ENCODE results near the gene CYTH1. TPM values are rescaled to one million over a fixed set of nuclear protein-coding genes. Genes with fewer than 3 reads are reported as not detected.

Gene CYTH1
- total and polyA plus RNA-seq, 10 of the 15 experiments (the other 5 are each of a cell fraction or from before 2014, with no cell fraction given), result 6.6 to 188 (median 145) TPM

DNA sequence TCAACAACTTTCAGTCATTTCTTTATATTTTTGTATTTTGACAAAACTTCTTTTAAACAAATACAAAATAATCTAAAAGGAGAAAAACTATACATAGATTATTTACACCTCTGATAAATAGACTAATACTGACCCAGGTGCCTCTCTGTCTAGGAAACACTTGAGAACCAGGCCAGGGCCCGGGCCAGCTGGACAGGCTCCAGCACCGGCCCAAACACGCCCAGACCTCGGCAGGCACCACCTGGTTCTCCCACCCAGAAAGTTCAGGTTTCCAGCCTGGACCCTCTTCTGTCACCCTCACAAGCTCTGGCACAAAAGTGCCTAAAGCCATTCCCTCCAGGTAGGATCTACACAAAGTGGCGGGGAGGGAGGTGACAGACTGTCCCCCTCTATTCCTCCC, 107.9 kb downstream of the CYTH1 start:
- H3K4me1 ChIP-seq (ENCODE audit: control insufficient read depth, insufficient read depth, low read length), result no peaks in the 10 kb centered on the region
- no peaks in the 10 kb centered on the region for H3K79me2 ChIP-seq (ENCODE audit: control insufficient read depth, insufficient read depth, low read length)
- no peak overlapping the region for H3K9ac ChIP-seq (ENCODE audit: control insufficient read depth, insufficient read depth, low read length)
- no peak overlapping the region for H3K4me3 ChIP-seq
- H3K27ac ChIP-seq (ENCODE audit: control insufficient read depth, insufficient read depth), result no peak overlapping the region
- no peaks in the 10 kb centered on the region for H4K20me1 ChIP-seq (ENCODE audit: control insufficient read depth, insufficient read depth)
- DNase-seq (ENCODE audit: low read depth, low spot score), result no peak
- POLR2A ChIA-PET, result no interaction called here
- in situ Hi-C loops (cut with MboI) (no loop called here), intact Hi-C loops (cut with micrococcal nuclease; ENCODE audit: unreplicated experiment) (no loop called here)
- peaks cover 32 to 44% of the 10 kb centered on the region in 2 experiments for H3K36me3 ChIP-seq (ENCODE audit: control insufficient read depth in 2 of 2, insufficient read depth in 2 of 2, low read length in 1 of 2)
- H3K4me2 ChIP-seq (ENCODE audit: control insufficient read depth, insufficient read depth), result no peak overlapping the region
- 100% methylated on average over 5 of the region's 5 CpGs for WGBS (ENCODE audit: insufficient coverage, insufficient replicate concordance, low lambda C conversion rate, missing lambda C conversion rate)
- TF ChIP-seq POLR2AphosphoS5 (IDR thresholded peaks at IDR 0.05; ENCODE audit: low read length) (peak; percentile 13; the same call in 1 of the 2 replicates), ETV6 (conservative IDR thresholded peaks at IDR 0.05 in 1 of 2, IDR thresholded peaks at IDR 0.05 in 1 of 2; ENCODE audit: borderline replicate concordance in 1 of 2, low read depth in 1 of 2) (no peak)
- SMC1A ChIA-PET (ENCODE audit: uncharacterized antibody, unreplicated experiment), result interaction anchor here (0.7 to 1.2 kb wide), 3 partner anchors 8 to 61 kb away, joined by 3 to 4 read pairs (median 3); no protein-coding TSS in a partner anchor
- RAD21 ChIA-PET (ENCODE audit: unreplicated experiment), result no interaction called here
- H2AFZ ChIP-seq (ENCODE audit: control insufficient read depth, low read depth, low read length), result no peak overlapping the region
- FAIRE-seq, result no peak
- no TSS peak for BruUV-seq (replicated peaks)
- no peaks in the 10 kb centered on the region for H3K27me3 ChIP-seq (replicated peaks in 1 of 2; ENCODE audit: control insufficient read depth in 2 of 2, insufficient read depth in 2 of 2, low read length in 1 of 2)
- H3K9me3 ChIP-seq (replicated peaks; ENCODE audit: control insufficient read depth, insufficient read depth, low read length), result no peaks in the 10 kb centered on the region
- ATAC-seq, result no peak
- CTCF ChIA-PET, result interaction anchor here (1.2 to 1.3 kb wide), 2 partner anchors 8 to 48 kb away, joined by 3 read pairs; no protein-coding TSS in a partner anchor

DNA sequence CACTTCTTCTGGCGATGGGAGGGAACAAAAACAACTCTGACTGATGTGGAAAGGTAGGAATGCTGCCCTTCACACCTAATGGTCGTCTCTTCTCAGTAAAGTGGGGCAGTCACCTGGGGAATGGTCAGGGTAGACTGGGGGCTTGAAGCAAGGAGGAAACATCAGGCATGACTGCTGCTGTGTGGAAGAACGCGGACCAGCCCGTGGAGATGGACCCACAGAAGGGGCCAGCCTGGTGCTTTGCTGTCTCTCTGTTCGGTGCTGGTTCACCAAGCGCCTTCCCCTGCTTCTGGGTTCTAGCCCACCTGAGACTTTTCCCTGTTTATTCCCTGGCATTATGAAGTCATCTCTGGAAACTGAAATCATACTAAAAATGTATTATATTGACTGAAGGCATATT, 108.7 kb downstream of the CYTH1 start:
- no peaks in the 10 kb centered on the region for H3K79me2 ChIP-seq (ENCODE audit: control insufficient read depth, insufficient read depth, low read length)
- no peak overlapping the region for H3K4me3 ChIP-seq
- in situ Hi-C loops (cut with MboI) (no loop called here), intact Hi-C loops (cut with micrococcal nuclease; ENCODE audit: unreplicated experiment) (no loop called here)
- DNase-seq (ENCODE audit: low read depth, low spot score) (no peak), ATAC-seq (no peak), FAIRE-seq (no peak)
- CTCF ChIA-PET, result no interaction called here
- RAD21 ChIA-PET (ENCODE audit: unreplicated experiment), result no interaction called here
- POLR2A ChIA-PET, result no interaction called here
- no peaks in the 10 kb centered on the region for H4K20me1 ChIP-seq (ENCODE audit: control insufficient read depth, insufficient read depth)
- SMC1A ChIA-PET (ENCODE audit: uncharacterized antibody, unreplicated experiment), result no interaction called here
- H3K4me1 ChIP-seq (ENCODE audit: control insufficient read depth, insufficient read depth, low read length), result no peaks in the 10 kb centered on the region
- peaks cover 32 to 37% of the 10 kb centered on the region in 2 experiments for H3K36me3 ChIP-seq (ENCODE audit: control insufficient read depth in 2 of 2, insufficient read depth in 2 of 2, low read length in 1 of 2)
- no peak overlapping the region for H3K9ac ChIP-seq (ENCODE audit: control insufficient read depth, insufficient read depth, low read length)
- WGBS (ENCODE audit: insufficient coverage, insufficient replicate concordance, low lambda C conversion rate, missing lambda C conversion rate), result 92% methylated on average over 7 of the region's 7 CpGs
- 0 out of 2 replicates have a peak, but pooled peaks have one; percentile 37 for TF ChIP-seq POLR2AphosphoS5 (IDR thresholded peaks at IDR 0.05; ENCODE audit: low read length)
- peak; percentile 69; the same call in 1 of the 2 replicates for TF ChIP-seq POLR2AphosphoS2 (IDR thresholded peaks at IDR 0.05; ENCODE audit: low read depth, low read length)
- TF ChIP-seq, protein P1, sequence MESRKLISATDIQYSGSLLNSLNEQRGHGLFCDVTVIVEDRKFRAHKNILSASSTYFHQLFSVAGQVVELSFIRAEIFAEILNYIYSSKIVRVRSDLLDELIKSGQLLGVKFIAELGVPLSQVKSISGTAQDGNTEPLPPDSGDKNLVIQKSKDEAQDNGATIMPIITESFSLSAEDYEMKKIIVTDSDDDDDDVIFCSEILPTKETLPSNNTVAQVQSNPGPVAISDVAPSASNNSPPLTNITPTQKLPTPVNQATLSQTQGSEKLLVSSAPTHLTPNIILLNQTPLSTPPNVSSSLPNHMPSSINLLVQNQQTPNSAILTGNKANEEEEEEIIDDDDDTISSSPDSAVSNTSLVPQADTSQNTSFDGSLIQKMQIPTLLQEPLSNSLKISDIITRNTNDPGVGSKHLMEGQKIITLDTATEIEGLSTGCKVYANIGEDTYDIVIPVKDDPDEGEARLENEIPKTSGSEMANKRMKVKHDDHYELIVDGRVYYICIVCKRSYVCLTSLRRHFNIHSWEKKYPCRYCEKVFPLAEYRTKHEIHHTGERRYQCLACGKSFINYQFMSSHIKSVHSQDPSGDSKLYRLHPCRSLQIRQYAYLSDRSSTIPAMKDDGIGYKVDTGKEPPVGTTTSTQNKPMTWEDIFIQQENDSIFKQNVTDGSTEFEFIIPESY (IDR thresholded peaks at IDR 0.05), result no peak
- TF ChIP-seq, protein P2, sequence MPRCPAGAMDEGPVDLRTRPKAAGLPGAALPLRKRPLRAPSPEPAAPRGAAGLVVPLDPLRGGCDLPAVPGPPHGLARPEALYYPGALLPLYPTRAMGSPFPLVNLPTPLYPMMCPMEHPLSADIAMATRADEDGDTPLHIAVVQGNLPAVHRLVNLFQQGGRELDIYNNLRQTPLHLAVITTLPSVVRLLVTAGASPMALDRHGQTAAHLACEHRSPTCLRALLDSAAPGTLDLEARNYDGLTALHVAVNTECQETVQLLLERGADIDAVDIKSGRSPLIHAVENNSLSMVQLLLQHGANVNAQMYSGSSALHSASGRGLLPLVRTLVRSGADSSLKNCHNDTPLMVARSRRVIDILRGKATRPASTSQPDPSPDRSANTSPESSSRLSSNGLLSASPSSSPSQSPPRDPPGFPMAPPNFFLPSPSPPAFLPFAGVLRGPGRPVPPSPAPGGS (IDR thresholded peaks at IDR 0.05; ENCODE audit: borderline replicate concordance, insufficient read depth, low read depth, low read length, poor library complexity, severe bottlenecking), result peak; percentile 9
- no peak overlapping the region for H3K27ac ChIP-seq (ENCODE audit: control insufficient read depth, insufficient read depth)
- H3K9me3 ChIP-seq (replicated peaks; ENCODE audit: control insufficient read depth, insufficient read depth, low read length), result no peaks in the 10 kb centered on the region
- H2AFZ ChIP-seq (ENCODE audit: control insufficient read depth, low read depth, low read length), result no peak overlapping the region
- BruUV-seq (replicated peaks), result no TSS peak
- no peak overlapping the region for H3K4me2 ChIP-seq (ENCODE audit: control insufficient read depth, insufficient read depth)
- no peaks in the 10 kb centered on the region for H3K27me3 ChIP-seq (replicated peaks in 1 of 2; ENCODE audit: control insufficient read depth in 2 of 2, insufficient read depth in 2 of 2, low read length in 1 of 2)

Measured in GM12878 (cell line).